ENCODE data around the gene SMYD3. TPM values are rescaled to one million over a fixed set of nuclear protein-coding genes. Genes with fewer than 3 reads are reported as not detected.

Gene SMYD3
- total RNA-seq, 1 donor, result 45.5 TPM

DNA sequence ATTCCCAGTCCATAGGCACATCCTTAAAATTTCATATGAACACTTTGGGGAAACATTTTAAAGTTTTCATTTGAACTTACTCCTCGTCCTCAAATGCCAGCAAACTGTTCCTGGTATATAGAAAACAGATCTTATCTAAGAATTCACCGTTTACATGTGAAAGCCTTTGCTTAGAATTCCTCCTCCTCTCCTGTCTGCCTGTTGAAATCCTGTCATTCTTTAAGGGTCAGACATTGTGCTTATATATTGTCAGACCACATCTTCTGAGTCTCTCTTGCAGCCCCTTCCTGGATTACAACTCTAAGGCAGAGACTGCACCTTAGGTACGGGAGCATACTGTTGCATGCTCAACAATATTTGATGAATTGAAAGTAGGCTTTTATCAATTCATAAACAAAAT is 239.7 kb downstream of the SMYD3 start:
- TF ChIP-seq, protein P1, sequence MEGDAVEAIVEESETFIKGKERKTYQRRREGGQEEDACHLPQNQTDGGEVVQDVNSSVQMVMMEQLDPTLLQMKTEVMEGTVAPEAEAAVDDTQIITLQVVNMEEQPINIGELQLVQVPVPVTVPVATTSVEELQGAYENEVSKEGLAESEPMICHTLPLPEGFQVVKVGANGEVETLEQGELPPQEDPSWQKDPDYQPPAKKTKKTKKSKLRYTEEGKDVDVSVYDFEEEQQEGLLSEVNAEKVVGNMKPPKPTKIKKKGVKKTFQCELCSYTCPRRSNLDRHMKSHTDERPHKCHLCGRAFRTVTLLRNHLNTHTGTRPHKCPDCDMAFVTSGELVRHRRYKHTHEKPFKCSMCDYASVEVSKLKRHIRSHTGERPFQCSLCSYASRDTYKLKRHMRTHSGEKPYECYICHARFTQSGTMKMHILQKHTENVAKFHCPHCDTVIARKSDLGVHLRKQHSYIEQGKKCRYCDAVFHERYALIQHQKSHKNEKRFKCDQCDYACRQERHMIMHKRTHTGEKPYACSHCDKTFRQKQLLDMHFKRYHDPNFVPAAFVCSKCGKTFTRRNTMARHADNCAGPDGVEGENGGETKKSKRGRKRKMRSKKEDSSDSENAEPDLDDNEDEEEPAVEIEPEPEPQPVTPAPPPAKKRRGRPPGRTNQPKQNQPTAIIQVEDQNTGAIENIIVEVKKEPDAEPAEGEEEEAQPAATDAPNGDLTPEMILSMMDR (IDR thresholded peaks at IDR 0.05; ENCODE audit: insufficient read depth, low read length), result no peak
- H3K4me3 ChIP-seq (ENCODE audit: low read depth, low read length), result no peak overlapping the region
- no peak for DNase-seq (ENCODE audit: low read depth)

DNA sequence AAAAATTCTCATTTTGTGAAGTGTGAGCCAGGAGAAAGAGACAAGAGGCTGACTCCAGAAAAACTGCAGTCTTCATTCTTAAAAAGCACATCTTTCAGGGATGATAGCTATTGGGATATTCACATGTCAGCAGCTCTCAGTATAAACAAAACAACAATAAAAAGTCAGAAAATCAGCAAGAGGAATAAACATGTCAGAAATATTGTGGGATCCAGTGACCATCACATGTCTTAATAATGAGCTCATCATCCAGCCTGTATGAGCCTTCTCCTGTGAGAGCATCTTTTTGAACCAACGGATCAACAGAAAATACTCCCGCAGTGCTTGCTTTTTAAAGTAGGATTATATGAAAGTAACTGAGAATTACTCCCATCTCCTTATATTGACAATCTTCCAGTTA is 241.6 kb downstream of the SMYD3 start:
- TF ChIP-seq, protein P1 (IDR thresholded peaks at IDR 0.05; ENCODE audit: insufficient read depth, low read length), result no peak
- DNase-seq (ENCODE audit: low read depth), result no peak

DNA sequence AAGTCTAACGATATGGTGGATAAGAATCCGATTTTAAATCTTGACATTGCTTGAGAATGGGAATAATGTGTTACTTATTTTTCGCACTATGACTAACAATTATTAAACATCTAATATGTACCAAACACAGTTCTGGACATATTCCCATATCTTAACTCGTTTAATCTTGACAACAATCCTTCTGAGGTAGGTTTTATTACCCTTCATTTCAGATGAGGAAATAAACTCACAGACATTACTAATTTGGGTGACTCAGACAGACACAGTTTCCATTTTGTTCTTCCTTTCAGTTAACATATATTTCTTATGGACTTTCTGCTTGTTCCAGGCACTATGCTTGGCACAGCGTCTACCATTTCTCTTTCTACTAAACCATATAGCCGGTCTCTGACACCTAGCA is 244.8 kb downstream of the SMYD3 start:
- no peak for DNase-seq (ENCODE audit: low read depth)
- TF ChIP-seq, protein P1 (IDR thresholded peaks at IDR 0.05; ENCODE audit: insufficient read depth, low read length), result no peak

More for the DNA sequence above, 241.6 kb downstream of the SMYD3 start:
- no peak overlapping the region for H3K4me3 ChIP-seq (ENCODE audit: low read depth, low read length)

DNA sequence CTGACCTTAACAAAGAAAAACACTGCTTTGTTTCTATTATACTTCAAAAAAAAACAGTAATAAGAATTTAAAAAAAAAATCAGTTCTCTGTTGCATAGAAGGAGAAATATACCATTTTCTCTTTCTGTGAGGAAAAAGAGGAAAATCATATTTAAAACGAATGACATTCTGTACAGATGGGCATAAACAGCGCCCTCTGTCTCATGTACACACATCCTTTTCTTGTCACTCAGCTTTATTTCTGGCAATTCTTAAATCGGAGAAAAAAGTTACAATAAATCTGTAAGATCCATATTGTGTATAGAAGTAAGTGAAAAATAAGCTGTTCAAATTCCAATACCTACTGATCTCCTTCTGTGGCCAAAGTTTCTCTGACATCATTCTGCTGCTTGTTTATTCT is 245.4 kb downstream of the SMYD3 start:
- DNase-seq (ENCODE audit: low read depth), result peak; percentile 51
- TF ChIP-seq, protein P1 (IDR thresholded peaks at IDR 0.05; ENCODE audit: insufficient read depth, low read length), result peak; percentile 34
- no peak overlapping the region for H3K4me3 ChIP-seq (ENCODE audit: low read depth, low read length)

More for the DNA sequence above, 244.8 kb downstream of the SMYD3 start:
- H3K4me3 ChIP-seq (ENCODE audit: low read depth, low read length), result no peak overlapping the region

DNA sequence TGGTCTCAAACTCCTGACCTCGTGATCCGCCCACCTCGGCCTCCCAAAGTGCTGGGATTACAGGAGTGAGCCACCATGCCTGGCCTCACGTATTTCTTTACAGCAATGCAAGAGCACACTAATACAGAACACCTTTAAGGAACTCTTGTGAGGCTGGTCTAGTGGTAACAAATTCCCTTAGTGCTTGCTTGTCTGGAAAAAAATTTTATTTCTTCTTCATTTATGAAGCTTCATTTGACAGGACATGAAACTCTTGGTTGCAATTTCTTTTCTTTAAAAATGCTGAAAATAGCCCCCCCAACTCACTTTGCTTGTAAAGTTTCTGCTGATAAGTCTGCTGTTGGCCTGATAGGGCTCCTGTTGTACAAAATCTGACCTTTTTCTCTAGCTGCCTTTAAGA is 248.8 kb downstream of the SMYD3 start:
- DNase-seq (ENCODE audit: low read depth), result no peak
- TF ChIP-seq, protein P1 (IDR thresholded peaks at IDR 0.05; ENCODE audit: insufficient read depth, low read length), result no peak
- H3K4me3 ChIP-seq (ENCODE audit: low read depth, low read length), result no peak overlapping the region

DNA sequence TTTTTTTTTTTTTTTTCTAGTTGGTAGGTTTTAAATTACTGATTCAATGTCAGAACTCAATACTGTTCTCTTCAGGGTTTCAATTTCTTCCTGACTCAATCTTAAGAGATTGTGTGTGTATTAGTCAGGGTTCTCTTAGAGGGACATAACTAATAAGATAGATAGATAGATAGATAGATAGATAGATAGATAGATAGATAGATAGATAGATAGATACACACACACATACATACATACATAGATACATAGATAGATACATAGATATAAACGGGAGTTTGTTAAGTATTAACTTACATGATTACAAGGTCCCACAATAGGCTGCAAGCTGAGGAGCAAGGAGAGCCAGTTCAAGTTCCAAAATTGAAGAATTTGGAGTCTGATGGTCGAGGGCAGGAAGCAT is 251.3 kb downstream of the SMYD3 start:
- DNase-seq (ENCODE audit: low read depth), result no peak
- H3K4me3 ChIP-seq (ENCODE audit: low read depth, low read length), result no peak overlapping the region
- TF ChIP-seq, protein P1 (IDR thresholded peaks at IDR 0.05; ENCODE audit: insufficient read depth, low read length), result no peak

DNA sequence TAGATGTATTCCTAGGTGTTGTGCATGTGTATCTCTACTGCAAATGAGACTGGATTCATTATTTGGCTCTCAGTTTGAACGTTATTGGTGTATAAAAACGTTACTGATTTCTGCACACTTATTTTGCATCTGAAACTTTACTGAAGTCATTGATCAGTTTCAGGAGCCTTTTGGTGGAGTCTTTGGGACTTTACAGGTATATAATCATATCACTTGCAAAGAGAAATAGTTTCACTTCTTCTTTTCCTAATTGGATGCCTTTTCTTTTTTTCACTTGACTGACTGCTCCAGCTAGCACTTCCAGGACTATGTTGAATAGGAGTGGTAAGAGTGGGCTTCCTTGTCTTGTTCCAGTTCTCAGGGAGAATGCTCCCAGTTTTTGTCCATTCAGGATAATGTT is 252.2 kb downstream of the SMYD3 start:
- H3K4me3 ChIP-seq (ENCODE audit: low read depth, low read length), result no peak overlapping the region
- TF ChIP-seq, protein P1 (IDR thresholded peaks at IDR 0.05; ENCODE audit: insufficient read depth, low read length), result no peak
- DNase-seq (ENCODE audit: low read depth), result no peak

Data from fibroblast of the aortic adventitia (primary cell).